Activated effector memory CD4-positive, alpha-beta T cell treated with Interleukin-2 at 50 U/mL for 16 hours (primary cell): ENCODE data around the gene FRG2.
"Not testable (repeated sequence)": the region's sequence is repeated elsewhere in the genome, so short reads cannot be mapped to it uniquely, and the experiment has no call there.

ENCODE experiments used
- DNase-seq: peaks from one replicate; pipeline ENCODE4 v3.0.0-alpha.2; 2020

The FRG2 gene

DNA sequence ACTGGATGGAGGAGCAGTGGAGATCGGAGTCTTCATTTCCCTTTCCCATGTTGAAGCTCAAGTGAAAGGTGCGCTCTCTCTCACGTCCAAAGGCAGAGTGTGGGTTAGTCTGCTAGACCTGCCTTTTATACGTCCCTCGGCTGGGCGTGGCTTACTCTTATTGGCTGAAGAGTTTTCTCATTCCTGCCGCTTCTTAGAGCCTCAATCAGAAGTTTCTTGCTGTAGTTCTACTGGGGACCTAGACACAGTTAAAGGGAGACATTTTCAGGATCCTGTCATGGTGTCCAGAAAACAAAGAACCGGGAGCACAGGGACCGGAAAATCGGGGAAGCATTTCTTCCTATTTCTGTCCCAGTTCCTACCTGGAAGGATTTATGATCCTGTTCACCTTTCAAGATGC lies at the start of gene FRG2:
TSS of gene FRG2 (minus strand) at position 101 of the 400 bp plus-strand sequence. CDS start at position 49, 52 bp downstream.
- DNase-seq, result not testable (repeated sequence)

DNA sequence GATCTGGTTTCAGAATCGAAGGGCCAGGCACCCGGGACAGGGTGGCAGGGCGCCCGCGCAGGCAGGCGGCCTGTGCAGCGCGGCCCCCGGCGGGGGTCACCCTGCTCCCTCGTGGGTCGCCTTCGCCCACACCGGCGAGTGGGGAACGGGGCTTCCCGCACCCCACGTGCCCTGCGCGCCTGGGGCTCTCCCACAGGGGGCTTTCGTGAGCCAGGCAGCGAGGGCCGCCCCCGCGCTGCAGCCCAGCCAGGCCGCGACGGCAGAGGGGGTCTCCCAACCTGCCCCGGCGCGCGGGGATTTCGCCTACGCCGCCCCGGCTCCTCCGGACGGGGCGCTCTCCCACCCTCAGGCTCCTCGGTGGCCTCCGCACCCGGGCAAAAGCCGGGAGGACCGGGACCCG lies 41.3 kb upstream of the FRG2 start:
- not testable (repeated sequence) for DNase-seq

DNA sequence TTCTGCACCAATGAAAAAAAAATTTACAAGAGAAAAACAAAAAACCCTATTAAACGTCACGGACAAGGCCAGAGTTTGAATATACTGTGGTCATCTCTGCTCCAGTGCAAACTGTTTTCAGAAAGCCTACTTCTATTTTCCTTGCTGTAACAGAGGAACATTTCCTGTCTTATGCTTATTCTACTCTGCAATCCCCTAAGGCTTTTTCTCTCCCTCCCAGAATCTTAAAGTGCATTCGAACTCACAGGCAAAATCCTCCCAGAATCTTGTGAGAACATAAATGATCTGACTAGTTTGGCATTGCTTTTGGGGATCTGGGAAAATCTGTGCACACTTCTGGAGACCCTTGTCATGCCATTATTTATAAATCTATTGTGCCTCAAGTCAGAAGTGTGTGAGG lies 37.7 kb upstream of the FRG2 start:
- DNase-seq, result not testable (repeated sequence)

DNA sequence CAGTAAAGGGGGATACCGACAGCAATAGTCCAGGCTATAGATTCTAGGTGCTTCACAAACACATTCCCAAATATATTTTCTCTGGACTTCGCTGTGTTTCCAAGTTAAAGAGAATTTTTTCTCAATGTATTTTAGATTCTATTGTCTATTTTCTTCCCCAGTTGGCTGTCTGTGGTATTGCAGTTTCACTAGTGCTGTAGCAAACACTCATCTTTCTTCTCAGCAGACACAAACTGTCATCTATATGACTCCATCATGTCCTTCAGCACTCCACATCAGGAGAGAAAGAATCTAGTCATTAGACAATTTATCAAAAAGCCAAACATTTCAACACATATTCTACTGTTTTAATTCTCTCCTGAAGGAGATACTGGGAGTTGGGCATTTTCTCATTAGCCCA lies 37.3 kb upstream of the FRG2 start, which contains the start of gene DBET:
TSS of gene DBET (plus strand) at position 161 of the 400 bp plus-strand sequence.
- not testable (repeated sequence) for DNase-seq

DNA sequence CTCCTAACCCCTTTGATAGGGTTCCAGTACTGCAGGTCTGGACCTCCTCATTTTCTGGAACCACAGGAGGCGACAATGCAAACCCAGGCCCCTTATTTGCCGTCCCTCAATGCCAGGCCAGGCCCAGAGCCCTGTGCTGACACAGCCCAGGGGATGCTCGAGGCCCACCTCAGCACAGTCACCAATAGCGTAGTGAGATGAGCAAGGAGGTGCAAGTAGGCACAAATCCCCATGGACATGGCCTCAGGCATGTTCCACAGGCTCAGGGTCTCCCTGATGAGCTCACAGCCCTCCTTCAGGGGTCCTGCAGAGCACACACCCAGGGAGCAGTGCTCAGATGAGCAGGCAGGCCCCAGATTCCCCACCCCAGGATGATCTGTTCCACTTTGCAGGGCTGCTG lies 31.9 kb upstream of the FRG2 start:
- DNase-seq, result not testable (repeated sequence)

DNA sequence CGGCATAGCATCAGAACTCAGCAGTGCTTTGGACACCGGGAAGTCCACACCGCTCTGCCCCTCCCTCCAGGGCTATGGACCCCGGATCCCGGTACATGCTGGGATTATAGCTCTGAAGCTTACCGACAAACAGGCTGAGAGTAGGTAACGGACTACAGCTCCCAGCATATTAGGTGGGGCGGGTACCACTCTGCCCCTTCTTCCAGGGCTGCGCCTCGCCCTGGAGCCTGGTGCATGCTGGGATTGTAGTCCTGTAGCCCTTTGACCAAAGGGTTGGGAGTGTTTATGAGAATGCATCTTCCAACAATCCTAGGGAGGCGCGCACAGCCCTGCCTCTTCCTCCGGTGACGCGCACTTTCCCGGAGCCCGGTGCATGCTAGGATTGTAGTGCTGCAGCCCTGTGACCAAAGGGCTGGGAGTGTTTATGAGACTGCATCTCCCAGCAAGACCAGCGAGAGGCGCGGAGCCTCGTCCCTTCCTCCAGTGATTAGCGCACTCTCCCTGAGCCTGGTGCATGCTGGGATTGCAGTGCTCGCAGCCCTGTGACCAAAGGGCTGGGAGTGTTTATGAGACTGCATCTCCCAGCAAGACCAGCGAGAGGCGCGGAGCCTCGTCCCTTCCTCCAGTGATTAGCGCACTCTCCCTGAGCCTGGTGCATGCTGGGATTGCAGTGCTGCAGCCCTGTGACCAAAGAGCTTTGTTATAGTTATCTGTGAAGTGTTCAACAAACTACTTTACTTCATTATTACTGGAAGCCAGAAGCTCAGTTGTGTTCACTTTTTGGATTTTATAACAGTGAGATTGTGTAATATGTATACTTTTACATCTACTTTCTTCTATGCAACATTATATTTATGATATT lies 22.6 kb upstream of the FRG2 start:
- DNase-seq, result not testable (repeated sequence)

DNA sequence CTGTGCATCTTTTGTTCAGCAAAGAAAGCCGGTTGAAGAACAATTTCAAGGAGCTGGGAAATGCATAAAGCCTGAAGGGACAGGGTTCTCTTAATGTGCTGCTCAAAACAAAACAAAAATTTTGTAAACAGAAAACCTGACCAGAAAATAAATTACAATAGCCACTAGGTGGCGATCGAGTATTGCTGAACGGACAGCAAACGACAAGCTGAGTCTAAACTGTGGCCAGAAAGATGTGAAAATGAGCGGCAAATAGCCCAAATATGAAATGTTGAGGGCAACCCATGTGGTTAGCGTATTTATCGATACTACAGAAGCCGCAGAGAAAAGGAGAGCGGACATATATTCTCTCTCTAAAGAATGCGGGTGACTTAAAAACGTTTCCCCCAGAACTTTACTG lies 20.6 kb upstream of the FRG2 start:
- not testable (repeated sequence) for DNase-seq

DNA sequence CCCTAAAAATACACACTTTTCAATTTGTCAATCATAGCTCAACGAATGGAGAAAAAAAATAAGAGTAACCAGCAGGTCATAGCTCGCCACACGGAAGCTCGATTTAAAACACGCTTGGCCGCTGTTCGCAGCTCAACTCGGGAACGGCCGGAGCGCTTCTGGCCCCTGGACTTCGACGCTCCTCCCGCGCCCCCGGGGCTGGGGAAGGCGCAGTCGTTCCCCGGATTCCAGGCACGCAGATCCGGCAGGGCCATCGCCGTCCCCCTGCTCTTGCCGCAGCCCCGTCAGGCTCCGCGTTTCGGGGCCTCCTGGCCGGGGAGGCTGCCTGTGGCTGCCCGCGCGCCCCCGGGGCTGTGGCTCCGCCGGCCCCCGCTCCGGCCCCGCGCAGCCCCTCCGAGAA lies 13.8 kb upstream of the FRG2 start:
- not testable (repeated sequence) for DNase-seq

DNA sequence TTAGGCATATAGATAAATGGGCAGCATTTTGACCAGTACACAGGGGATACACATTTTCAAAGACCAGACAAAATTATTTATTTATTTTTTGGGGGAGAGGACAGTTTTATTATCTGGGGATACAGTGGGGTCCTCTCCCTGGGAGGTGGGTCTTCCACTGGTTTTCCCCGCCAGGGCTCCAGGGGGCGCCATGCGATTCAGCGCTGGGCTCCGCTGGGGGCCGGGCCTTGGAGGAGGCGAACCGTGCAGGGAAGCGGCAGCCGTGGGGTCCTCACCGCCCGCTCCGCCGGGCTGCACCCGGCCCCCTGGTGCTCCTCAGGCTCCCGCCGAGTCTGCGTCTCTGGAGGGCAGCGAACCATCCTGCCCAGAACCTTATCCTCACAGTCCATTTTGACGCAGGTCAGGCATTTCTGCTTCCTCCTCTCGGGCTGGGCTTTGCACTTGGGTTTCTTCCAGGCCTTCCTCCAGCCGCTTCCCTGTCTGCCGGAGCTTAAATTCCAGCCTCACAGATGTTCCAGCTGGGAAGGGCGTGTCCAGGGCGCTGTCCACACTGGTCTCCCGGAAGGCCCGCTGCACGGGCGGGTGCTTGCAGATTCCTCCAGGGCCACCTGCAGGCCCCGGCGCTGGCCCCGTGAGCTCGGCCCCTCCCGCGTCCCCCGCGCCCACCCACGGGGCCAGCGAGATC lies 10.8 kb upstream of the FRG2 start:
- not testable (repeated sequence) for DNase-seq

DNA sequence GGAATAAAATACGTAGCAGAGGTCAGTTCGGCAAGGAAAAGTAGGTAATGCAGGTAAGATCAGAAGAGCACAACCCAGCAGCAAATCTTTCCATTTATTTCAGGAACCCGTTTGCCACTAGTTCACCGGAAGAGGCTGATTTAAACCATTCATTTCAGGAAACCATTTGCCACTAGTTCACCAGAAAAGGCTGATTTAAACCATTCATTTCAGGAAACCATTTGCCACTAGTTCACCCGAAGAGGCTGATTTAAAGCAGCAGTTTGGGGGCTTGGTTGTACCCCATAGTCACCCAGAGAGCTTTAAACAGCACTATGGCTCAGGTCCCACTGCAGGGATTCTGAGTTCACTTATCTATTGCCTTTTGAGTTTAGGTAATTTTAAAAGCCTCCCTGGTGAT lies 4.2 kb upstream of the FRG2 start:
- DNase-seq, result not testable (repeated sequence)

DNA sequence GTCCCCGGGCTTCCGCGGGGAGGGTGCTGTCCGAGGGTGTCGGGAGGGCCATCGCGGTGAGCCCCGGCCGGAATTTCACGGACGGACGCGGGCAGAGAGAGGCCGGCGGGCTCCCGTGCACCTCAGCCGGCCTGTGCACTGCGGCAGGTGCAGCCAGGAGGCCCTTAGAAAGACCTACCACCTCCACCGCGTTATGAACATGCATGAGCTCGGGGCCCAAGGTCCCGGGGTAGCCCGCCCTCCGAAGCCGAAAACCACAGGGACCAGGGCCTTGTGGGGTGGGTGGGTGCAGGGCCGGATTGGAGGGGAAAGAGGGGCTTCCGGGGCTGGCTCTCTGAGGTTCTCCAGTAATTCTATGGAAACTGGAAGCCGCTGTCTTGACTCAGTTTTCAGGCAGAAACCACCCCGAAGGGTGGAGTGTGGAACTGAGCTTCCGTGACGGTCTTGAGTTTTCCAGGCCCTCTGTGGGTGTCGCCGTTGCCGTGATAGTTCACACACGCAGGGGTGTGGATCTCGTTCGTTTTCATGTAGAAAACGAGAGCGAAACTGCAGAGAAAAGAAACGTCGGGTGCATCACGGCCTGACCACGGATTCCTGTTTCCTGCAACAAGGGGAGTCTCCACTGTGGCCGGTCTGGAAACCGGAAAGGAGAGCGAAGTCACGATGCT lies 4.3 kb downstream of the FRG2 start:
- DNase-seq, result not testable (repeated sequence)

DNA sequence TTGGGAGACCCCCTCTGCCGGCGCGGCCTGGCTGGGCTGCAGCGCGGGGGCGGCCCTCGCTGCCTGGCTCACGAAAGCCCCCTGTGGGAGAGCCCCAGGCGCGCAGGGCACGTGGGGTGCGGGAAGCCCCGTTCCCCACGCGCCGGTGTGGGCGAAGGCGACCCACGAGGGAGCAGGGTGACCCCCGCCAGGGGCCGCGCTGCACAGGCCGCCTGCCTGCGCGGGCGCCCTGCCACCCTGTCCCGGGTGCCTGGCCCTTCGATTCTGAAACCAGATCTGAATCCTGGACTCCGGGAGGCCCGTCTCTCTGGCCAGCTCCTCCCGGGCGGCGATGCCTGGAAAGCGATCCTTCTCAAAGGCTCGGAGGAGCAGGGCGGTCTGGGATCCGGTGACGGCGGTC lies 5.1 kb downstream of the FRG2 start:
- not testable (repeated sequence) for DNase-seq

DNA sequence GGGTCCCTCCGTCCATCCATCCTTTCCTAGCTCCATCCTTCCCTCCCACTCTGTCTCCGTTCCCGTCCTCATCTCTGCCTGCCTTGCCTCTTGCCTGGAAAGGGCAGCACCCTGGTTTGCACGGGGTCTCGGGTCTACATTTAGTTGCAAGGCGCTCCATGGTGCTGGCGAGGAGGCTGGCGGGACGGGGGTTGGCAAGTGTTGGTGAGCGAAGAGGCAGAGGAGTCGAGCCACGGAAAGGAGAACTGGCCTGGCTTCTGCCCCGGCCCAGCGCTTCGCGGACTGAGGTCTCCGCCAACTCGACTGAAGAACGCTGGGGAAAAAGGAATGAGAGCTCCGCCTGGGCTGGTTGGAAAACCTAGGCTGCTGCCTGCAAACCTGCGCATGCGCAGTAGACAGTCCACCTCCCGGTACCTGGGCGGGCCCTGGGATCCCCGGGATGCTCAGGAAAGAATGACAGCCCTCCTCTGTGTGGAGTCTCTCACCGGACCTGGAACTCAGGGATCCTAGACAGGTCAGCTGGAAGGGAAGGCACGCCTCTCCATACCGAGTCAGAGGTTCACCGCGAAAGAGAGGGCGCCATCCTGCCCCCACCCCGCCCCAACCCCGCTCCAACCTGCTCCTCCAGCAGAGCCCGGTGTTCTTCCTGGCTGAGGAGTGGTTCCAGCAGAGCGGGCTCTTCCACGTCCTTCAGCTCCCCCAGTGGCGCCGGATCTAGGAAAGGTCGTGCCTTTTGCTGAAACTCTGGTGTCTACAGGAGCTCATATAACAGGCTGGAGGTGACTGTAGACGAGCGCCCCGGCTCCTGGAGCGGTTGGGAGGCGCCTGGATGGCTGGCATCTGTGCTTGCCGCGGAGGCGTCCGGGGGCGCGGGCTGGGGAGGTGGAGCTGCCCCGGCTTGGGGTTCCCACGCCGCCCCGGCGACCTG lies 6.0 kb downstream of the FRG2 start:
- no peak for DNase-seq

DNA sequence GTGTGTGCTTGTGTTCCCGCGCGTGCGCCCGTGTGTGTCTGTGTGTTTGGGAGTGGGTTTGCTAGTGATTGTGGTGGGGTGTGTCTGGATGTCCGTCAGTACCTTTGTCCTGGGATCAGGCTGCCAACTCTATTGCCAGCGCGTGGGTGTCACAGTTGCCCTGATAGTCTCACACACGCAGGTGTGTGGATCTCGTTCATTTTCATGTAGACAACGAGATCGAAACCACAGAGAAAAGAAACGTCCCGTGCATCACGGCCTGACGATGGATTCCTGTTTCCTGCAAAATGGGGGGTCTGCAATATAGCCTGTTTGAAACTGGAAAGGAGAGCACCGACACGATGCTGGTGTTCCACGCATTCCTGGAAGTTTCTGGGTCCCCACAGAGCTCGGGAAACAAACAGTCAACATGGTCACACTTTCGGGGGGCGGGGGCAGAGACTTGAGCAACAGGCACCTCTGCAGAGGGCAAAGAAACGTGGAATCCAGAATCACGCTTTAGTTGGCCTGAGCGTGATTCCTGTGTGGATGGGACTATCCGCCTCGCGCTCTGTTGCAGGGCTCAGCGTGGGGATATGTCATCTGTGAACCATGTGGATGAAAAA lies 7.1 kb downstream of the FRG2 start:
- DNase-seq, result not testable (repeated sequence)

DNA sequence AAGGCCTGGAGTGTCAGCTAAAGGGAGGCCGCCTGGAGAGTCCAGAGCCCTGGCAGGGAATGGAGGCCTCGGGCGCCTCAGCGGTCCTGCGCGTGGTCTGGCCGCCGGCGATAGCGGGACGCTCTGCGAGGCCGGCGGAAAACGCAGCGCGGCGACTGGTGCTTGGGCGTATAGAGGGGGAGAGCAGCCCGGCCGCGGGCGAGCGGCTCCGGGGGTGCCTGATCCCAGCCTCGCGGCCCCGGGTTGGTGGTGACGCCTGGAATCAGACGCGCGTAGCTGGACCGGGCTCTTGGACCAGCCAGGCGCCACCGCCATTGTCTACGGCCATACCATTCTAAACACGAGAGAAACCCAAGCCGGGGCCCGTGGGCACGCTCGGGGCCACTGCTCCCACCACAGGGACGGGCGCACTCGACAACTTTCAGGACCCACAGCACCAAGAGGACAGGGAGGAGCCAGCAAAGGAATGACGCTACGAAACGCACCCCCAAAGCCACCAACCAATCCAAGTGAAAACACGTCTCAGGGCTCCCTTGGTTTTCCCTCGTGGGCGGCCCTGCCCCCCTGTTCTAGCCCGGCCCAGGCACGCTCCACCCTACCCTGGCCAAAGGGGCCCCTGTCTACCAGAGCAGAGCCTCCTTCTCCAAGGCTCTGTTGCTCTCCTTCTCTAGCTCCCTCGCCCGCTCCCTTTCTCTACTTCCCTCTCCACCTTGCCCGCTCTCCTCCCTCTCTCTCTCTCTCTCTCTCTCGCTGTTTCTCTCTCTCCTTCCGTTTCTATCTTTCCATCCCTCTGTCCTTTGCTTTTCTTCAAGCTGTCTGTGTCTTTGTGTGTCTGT lies 7.8 kb downstream of the FRG2 start:
- no peak for DNase-seq

DNA sequence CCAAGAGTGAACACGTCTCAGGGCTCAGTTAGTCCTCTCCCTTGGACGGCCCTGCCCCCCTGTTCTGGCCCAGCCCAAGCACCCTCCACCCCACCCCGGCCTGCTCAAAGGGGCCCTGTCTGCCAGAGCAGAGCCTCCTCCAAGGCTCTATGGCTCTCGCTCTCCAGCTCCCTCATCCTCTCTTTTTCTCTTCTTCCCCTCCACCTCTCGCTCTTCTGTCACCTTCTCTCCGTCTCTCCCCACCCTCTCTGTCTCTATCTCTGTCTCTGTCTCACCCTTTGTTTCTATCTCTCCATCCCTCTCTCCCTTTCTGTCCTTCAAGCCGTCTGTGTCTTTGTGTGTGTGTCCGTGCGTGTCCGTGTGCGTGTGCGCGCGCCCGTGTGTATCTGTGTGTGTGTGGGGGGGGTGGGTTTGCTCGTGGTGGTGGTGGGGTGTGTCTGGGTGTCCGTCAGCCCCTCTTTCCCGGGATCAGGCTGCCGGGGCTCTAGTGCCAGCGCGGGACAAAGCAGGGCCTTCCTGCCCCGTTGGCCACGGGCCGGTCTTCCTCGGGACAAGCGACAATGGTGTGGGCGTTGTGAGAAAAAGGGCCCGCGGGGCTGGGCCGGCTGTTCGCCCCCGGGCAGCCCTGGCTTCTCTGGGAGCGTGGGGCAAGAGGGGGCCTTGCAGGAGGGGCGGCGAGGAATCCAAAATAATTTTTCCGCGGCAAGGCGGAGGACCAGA lies 8.7 kb downstream of the FRG2 start:
- no peak for DNase-seq

DNA sequence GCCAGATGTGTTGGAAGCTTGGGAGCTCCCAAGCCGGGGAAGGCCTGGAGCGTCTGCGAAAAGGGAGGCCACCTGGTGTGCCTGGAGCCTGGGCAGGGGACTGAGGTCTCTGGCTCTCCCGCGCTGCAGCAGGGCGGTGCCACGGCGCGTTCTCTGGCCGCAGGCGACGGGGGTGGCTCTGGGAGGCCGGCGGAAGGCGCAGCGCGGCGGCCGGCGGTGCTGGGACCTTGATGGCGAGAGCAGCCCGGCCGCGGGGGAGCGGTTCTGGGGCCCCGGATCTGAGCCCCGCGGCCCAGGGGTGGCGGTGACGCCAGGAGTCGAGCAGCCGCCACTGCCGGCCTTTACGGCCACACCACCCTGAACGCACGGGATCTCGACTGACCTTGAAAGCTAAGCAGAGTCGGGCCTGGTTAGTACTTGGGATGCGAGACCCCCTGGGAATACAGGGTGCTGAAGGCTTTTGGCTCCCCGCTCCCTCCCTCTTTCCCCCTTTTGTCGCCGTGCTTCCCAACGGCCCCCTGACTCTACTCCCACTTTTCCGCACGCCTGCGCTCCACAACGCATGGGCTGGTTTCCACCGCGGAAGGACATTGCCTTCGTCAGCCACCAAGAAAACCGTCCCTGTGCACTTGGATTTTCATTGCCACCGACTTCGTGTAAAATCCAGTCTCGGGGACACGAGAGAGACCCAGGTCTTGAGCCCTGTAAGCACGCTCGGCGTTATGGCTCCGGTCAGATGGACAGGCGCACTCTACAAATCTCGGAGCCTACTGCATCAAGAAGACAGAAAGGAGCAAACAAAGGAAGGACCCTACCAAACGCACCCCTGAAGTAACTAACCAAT lies 9.5 kb downstream of the FRG2 start:
- no peak for DNase-seq

DNA sequence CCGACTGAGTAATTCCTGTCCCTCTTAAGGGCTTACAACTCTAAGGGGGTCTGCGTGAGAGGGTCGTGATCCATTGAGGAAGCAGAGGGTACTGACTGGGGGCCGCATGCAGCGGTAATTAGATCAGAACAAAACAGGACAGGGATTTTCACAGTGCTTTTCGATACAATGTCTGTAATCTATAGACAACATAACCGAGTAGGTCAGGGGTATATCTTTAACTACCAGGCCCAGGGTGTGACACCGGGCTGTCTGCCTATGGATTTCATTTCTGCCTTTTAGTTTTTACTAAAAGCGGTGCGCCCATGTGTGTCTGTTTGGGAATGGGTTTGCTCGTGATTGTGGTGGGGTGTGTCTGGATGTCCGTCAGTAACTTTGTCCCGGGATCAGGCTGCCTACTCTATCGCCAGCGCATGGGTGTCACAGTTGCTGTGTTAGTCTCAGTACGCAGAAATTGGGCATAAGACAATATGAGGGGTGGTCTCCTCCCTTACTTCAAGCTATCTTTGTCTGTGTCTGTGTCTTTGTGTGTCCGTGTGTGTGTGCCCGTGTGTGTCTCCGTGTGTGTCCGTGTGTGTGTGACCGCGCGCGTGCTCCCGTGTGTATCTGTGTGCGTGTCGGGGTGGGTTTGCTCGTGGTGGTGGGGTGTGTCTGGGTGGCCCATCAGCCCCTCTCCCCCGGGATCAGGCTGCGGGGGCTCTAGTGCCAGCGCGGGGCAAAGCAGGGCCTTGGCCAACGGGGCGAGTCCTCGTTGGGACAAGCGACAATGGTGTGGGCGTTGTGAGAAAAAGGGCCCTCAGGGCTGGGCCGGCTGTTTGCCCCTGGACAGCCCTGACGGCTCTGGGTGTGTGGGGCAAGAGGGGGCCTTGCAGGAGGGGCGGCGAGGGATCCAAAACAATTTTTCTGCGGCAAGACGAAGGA lies 10.4 kb downstream of the FRG2 start:
- DNase-seq, result no peak
